ENCODE measurements around the gene IPO4. TPM values are rescaled to one million over a fixed set of nuclear protein-coding genes. Genes with fewer than 3 reads are reported as not detected.
A peak's percentile ranks its signal among the peaks of the same experiment; 100 is the strongest.

The IPO4 gene
- total and polyA plus RNA-seq, 2 of the 13 experiments (the other 11 are each of a cell fraction or from before 2014, with no cell fraction given): 39.0 to 179 TPM

DNA sequence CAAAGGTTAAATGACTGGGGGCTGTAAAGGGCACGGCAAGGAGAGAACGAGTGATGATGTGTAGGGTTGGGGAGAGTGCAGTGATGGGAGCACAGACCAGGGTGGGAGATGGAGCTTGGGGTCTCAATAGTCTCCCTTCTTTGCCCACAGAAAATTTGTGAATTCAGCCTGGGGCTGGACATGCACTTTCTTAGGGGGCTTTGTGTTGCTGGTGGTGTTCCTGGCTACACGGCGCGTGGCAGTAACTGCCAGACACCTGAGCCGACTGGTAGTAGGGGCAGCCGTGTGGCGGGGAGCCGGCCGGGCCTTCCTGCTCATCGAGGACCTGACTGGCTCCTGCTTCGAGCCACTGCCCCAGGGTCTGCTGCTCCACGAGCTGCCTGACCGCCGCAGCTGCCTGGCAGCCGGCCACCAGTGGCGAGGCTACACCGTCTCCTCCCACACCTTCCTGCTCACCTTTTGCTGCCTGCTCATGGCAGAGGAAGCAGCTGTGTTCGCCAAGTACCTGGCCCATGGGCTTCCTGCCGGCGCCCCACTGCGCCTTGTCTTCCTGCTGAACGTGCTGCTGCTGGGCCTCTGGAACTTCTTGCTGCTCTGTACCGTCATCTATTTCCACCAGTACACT lies 56.4 kb downstream of the IPO4 start (continued):
- TF ChIP-seq MTA1 (CRISPR knock-in tag; IDR thresholded peaks at IDR 0.05; ENCODE audit: borderline replicate concordance) (peak; percentile 42; the same call in 1 of the 2 replicates), ZNF768 (CRISPR knock-in tag; IDR thresholded peaks at IDR 0.05) (peak; percentile 71; the same call in 1 of the 2 replicates), HNRNPH1 (optimal IDR thresholded peaks at IDR 0.05; ENCODE audit: low read depth, low read length) (no peak), MYC (CRISPR knock-in tag; IDR thresholded peaks at IDR 0.05; ENCODE audit: borderline replicate concordance) (0 out of 2 replicates have a peak, but pooled peaks have one; percentile 19), ZBTB38 (CRISPR knock-in tag; IDR thresholded peaks at IDR 0.05) (peak; percentile 96), KLF13 (CRISPR knock-in tag; IDR thresholded peaks at IDR 0.05) (peak; percentile 88; the same call in 1 of the 2 replicates), HOXA3 (CRISPR knock-in tag; IDR thresholded peaks at IDR 0.05) (peak; percentile 55; the same call in 1 of the 2 replicates), NFKB2 (CRISPR knock-in tag; IDR thresholded peaks at IDR 0.05; ENCODE audit: borderline replicate concordance) (peak; percentile 67; the same call in 1 of the 2 replicates), TAF1 (CRISPR knock-in tag; IDR thresholded peaks at IDR 0.05) (no peak), HNF4G (IDR thresholded peaks at IDR 0.05; ENCODE audit: borderline replicate concordance, low read depth, low read length) (no peak), HNF4G (CRISPR knock-in tag; IDR thresholded peaks at IDR 0.05; ENCODE audit: borderline replicate concordance, low read depth) (0 out of 2 replicates have a peak, but pooled peaks have one; percentile 73), ZNF350 (CRISPR knock-in tag; IDR thresholded peaks at IDR 0.05; ENCODE audit: borderline replicate concordance, low read depth) (peak; percentile 29; the same call in 1 of the 2 replicates), ATRX (CRISPR knock-in tag; IDR thresholded peaks at IDR 0.05; ENCODE audit: borderline replicate concordance) (no peak)
- TF ChIP-seq, protein P1, sequence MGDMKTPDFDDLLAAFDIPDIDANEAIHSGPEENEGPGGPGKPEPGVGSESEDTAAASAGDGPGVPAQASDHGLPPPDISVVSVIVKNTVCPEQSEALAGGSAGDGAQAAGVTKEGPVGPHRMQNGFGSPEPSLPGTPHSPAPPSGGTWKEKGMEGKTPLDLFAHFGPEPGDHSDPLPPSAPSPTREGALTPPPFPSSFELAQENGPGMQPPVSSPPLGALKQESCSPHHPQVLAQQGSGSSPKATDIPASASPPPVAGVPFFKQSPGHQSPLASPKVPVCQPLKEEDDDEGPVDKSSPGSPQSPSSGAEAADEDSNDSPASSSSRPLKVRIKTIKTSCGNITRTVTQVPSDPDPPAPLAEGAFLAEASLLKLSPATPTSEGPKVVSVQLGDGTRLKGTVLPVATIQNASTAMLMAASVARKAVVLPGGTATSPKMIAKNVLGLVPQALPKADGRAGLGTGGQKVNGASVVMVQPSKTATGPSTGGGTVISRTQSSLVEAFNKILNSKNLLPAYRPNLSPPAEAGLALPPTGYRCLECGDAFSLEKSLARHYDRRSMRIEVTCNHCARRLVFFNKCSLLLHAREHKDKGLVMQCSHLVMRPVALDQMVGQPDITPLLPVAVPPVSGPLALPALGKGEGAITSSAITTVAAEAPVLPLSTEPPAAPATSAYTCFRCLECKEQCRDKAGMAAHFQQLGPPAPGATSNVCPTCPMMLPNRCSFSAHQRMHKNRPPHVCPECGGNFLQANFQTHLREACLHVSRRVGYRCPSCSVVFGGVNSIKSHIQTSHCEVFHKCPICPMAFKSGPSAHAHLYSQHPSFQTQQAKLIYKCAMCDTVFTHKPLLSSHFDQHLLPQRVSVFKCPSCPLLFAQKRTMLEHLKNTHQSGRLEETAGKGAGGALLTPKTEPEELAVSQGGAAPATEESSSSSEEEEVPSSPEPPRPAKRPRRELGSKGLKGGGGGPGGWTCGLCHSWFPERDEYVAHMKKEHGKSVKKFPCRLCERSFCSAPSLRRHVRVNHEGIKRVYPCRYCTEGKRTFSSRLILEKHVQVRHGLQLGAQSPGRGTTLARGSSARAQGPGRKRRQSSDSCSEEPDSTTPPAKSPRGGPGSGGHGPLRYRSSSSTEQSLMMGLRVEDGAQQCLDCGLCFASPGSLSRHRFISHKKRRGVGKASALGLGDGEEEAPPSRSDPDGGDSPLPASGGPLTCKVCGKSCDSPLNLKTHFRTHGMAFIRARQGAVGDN (CRISPR knock-in tag; IDR thresholded peaks at IDR 0.05): peak; percentile 71
- TF ChIP-seq, protein P2, sequence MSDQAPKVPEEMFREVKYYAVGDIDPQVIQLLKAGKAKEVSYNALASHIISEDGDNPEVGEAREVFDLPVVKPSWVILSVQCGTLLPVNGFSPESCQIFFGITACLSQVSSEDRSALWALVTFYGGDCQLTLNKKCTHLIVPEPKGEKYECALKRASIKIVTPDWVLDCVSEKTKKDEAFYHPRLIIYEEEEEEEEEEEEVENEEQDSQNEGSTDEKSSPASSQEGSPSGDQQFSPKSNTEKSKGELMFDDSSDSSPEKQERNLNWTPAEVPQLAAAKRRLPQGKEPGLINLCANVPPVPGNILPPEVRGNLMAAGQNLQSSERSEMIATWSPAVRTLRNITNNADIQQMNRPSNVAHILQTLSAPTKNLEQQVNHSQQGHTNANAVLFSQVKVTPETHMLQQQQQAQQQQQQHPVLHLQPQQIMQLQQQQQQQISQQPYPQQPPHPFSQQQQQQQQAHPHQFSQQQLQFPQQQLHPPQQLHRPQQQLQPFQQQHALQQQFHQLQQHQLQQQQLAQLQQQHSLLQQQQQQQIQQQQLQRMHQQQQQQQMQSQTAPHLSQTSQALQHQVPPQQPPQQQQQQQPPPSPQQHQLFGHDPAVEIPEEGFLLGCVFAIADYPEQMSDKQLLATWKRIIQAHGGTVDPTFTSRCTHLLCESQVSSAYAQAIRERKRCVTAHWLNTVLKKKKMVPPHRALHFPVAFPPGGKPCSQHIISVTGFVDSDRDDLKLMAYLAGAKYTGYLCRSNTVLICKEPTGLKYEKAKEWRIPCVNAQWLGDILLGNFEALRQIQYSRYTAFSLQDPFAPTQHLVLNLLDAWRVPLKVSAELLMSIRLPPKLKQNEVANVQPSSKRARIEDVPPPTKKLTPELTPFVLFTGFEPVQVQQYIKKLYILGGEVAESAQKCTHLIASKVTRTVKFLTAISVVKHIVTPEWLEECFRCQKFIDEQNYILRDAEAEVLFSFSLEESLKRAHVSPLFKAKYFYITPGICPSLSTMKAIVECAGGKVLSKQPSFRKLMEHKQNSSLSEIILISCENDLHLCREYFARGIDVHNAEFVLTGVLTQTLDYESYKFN (CRISPR knock-in tag; conservative IDR thresholded peaks at IDR 0.05): no peak
- TF ChIP-seq, protein P3, sequence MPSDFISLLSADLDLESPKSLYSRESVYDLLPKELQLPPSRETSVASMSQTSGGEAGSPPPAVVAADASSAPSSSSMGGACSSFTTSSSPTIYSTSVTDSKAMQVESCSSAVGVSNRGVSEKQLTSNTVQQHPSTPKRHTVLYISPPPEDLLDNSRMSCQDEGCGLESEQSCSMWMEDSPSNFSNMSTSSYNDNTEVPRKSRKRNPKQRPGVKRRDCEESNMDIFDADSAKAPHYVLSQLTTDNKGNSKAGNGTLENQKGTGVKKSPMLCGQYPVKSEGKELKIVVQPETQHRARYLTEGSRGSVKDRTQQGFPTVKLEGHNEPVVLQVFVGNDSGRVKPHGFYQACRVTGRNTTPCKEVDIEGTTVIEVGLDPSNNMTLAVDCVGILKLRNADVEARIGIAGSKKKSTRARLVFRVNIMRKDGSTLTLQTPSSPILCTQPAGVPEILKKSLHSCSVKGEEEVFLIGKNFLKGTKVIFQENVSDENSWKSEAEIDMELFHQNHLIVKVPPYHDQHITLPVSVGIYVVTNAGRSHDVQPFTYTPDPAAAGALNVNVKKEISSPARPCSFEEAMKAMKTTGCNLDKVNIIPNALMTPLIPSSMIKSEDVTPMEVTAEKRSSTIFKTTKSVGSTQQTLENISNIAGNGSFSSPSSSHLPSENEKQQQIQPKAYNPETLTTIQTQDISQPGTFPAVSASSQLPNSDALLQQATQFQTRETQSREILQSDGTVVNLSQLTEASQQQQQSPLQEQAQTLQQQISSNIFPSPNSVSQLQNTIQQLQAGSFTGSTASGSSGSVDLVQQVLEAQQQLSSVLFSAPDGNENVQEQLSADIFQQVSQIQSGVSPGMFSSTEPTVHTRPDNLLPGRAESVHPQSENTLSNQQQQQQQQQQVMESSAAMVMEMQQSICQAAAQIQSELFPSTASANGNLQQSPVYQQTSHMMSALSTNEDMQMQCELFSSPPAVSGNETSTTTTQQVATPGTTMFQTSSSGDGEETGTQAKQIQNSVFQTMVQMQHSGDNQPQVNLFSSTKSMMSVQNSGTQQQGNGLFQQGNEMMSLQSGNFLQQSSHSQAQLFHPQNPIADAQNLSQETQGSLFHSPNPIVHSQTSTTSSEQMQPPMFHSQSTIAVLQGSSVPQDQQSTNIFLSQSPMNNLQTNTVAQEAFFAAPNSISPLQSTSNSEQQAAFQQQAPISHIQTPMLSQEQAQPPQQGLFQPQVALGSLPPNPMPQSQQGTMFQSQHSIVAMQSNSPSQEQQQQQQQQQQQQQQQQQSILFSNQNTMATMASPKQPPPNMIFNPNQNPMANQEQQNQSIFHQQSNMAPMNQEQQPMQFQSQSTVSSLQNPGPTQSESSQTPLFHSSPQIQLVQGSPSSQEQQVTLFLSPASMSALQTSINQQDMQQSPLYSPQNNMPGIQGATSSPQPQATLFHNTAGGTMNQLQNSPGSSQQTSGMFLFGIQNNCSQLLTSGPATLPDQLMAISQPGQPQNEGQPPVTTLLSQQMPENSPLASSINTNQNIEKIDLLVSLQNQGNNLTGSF (CRISPR knock-in tag; IDR thresholded peaks at IDR 0.05): 0 out of 2 replicates have a peak, but pooled peaks have one; percentile 53

All from HepG2 (cell line).